ENCODE results near the gene LRRFIP1. TPM values are rescaled to one million over a fixed set of nuclear protein-coding genes. Genes with fewer than 3 reads are reported as not detected.

Gene LRRFIP1
- polyA plus RNA-seq, 2 of the 4 experiments (the other 2 are of a cell fraction): 75.6 to 93.0 TPM

DNA sequence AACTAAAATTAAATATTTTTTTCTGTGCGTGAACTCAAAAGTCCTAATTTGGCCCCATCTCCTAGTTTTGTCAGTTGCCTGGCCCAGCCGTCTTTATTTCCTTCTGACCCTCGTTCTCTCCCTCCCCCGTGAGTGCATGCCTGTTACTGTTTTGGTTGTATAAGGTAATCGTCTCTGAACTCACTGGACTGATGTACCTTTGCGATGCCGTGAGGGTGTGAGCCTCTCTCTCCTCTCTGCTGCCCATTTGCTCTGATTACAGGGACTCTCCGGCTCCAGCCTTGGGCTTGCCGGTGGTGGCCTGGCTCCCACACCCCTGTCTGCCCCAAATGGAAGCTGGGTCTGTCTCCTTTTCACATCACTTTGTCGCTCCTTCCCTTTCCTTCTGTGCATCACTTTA lies 104.7 kb downstream of the LRRFIP1 start:
- FAIRE-seq (no peak), ATAC-seq (peak in 1 of 2 experiments; percentile 53; a peak in 3 of 6 replicates), DNase-seq (ENCODE audit: low read depth in 1 of 2, low spot score in 1 of 2) (no peak)
- Histone ChIP-seq H3K27ac (peak overlapping the region; percentile 51 to 84), H3K4me2 (peak overlapping the region; percentile 73), H3K4me3 (no peak overlapping the region), H3K4me1 (peaks cover 68% of the 10 kb centered on the region), H3K9me3 (no peaks in the 10 kb centered on the region)
- TF ChIP-seq EHMT2 (IDR thresholded peaks at IDR 0.05; ENCODE audit: low read depth) (no peak), ZFP36 (IDR thresholded peaks at IDR 0.05; ENCODE audit: borderline replicate concordance, partially characterized antibody) (no peak), EP300 (IDR thresholded peaks at IDR 0.05) (no peak), ZNF302 (CRISPR knock-in tag; IDR thresholded peaks at IDR 0.05) (no peak), RARB (CRISPR knock-in tag; IDR thresholded peaks at IDR 0.05) (no peak), POLR2AphosphoS2 (conservative IDR thresholded peaks at IDR 0.05; ENCODE audit: low read length) (no peak), NFE2L2 (conservative IDR thresholded peaks at IDR 0.05; ENCODE audit: low read length) (no peak), HOXA7 (CRISPR knock-in tag; IDR thresholded peaks at IDR 0.05) (no peak), ESRRA (IDR thresholded peaks at IDR 0.05; ENCODE audit: borderline replicate concordance, low read length) (no peak), RAD21 (conservative IDR thresholded peaks at IDR 0.05 in 1 of 2, IDR thresholded peaks at IDR 0.05 in 1 of 2) (no peak), POLR2A (IDR thresholded peaks at IDR 0.05; ENCODE audit: low read length) (no peak), ZSCAN20 (CRISPR knock-in tag; IDR thresholded peaks at IDR 0.05) (no peak), EHF (CRISPR knock-in tag; IDR thresholded peaks at IDR 0.05) (no peak), CEBPB (IDR thresholded peaks at IDR 0.05) (no peak), HOXB13 (CRISPR knock-in tag; IDR thresholded peaks at IDR 0.05; ENCODE audit: low read depth) (no peak), BHLHE40 (IDR thresholded peaks at IDR 0.05; ENCODE audit: low read depth, low read length) (no peak), HDAC2 (IDR thresholded peaks at IDR 0.05) (no peak)
- TF ChIP-seq, protein P1, sequence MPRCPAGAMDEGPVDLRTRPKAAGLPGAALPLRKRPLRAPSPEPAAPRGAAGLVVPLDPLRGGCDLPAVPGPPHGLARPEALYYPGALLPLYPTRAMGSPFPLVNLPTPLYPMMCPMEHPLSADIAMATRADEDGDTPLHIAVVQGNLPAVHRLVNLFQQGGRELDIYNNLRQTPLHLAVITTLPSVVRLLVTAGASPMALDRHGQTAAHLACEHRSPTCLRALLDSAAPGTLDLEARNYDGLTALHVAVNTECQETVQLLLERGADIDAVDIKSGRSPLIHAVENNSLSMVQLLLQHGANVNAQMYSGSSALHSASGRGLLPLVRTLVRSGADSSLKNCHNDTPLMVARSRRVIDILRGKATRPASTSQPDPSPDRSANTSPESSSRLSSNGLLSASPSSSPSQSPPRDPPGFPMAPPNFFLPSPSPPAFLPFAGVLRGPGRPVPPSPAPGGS (IDR thresholded peaks at IDR 0.05): no peak
- TF ChIP-seq, protein P2, sequence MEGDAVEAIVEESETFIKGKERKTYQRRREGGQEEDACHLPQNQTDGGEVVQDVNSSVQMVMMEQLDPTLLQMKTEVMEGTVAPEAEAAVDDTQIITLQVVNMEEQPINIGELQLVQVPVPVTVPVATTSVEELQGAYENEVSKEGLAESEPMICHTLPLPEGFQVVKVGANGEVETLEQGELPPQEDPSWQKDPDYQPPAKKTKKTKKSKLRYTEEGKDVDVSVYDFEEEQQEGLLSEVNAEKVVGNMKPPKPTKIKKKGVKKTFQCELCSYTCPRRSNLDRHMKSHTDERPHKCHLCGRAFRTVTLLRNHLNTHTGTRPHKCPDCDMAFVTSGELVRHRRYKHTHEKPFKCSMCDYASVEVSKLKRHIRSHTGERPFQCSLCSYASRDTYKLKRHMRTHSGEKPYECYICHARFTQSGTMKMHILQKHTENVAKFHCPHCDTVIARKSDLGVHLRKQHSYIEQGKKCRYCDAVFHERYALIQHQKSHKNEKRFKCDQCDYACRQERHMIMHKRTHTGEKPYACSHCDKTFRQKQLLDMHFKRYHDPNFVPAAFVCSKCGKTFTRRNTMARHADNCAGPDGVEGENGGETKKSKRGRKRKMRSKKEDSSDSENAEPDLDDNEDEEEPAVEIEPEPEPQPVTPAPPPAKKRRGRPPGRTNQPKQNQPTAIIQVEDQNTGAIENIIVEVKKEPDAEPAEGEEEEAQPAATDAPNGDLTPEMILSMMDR (IDR thresholded peaks at IDR 0.05): no peak
- WGBS (ENCODE audit: missing lambda C conversion rate): 36% methylated on average over 10 of the region's 10 CpGs
- ChIA-PET CTCF (interaction anchor here (1.7 to 12.5 kb wide), 5 partner anchors 13 to 59 kb away, joined by 3 to 126 read pairs (median 27); no protein-coding TSS in a partner anchor), POLR2A (interaction anchor here (1.7 kb wide), 1 partner anchor 39 kb away, joined by 9 read pairs; no protein-coding TSS in a partner anchor)

GRCh38 chr2:237732790-237733381 lies 105.5 kb downstream of the LRRFIP1 start:
- no peak overlapping the region for H3K4me3 ChIP-seq

More at GRCh38 chr2:237732790-237733381, 105.5 kb downstream of the LRRFIP1 start:
- WGBS (ENCODE audit: missing lambda C conversion rate): 58% methylated on average over 13 of the region's 13 CpGs
- POLR2A ChIA-PET: no interaction called here
- DNase-seq (ENCODE audit: low read depth in 1 of 2, low spot score in 1 of 2) (no peak), FAIRE-seq (no peak), ATAC-seq (peak; percentile 20 to 56; a peak in 3 of 6 replicates)
- CTCF ChIA-PET: interaction anchor here (1.7 to 12.5 kb wide), 3 partner anchors 13 to 60 kb away, joined by 5 to 126 read pairs (median 27); no protein-coding TSS in a partner anchor
- no peaks in the 10 kb centered on the region for H3K9me3 ChIP-seq
- peaks cover 60% of the 10 kb centered on the region for H3K4me1 ChIP-seq
- TF ChIP-seq RAD21 (conservative IDR thresholded peaks at IDR 0.05 in 1 of 2, IDR thresholded peaks at IDR 0.05 in 1 of 2): no peak
- no peak for TF ChIP-seq FOSL2 (IDR thresholded peaks at IDR 0.05)
- no peak for TF ChIP-seq FOSL2 (CRISPR knock-in tag; IDR thresholded peaks at IDR 0.05)
- TF ChIP-seq CHD4 (IDR thresholded peaks at IDR 0.05; ENCODE audit: borderline replicate concordance): no peak
- no peak for TF ChIP-seq CHD2 (IDR thresholded peaks at IDR 0.05; ENCODE audit: low read length, partially characterized antibody)
- peak overlapping the region; percentile 51 to 84; a peak in 5 of 6 replicates for H3K27ac ChIP-seq
- H3K4me2 ChIP-seq: peak overlapping the region; percentile 73

All from A549 (cell line).